Measurements from ENCODE around the gene AFAP1L1.

DNA sequence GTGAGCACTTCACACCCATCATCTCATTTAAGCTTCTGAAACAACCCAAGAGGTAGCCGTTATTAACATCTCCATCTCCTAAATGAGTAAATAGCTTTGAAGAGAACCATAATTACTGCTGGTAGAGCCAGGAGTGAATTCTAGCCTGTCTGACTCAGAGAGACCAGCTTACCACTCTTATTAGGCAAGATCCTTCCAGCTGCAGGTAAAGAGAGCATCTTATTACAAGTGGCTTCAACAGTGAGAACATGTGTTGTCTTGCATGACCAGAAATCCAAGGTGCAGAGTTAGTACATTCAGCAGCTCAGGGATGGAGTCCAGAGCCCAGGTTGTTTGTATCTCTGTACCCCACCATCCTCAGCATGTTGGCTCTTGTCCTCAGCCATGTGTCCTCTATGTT is 10.9 kb upstream of the AFAP1L1 start:
- TF ChIP-seq GATA2 (IDR thresholded peaks at IDR 0.05; ENCODE audit: low read depth, low read length) (no peak), GATA3 (IDR thresholded peaks at IDR 0.05; ENCODE audit: low read depth, low read length) (no peak)

All from SH-SY5Y (cell line).